Loucy (cell line): ENCODE measurements around the gene PGM2.
A peak's percentile ranks its signal among the peaks of the same experiment; 100 is the strongest.

Source experiments
- H2AFZ ChIP-seq: fragments of 200-600 bp; sonication (generic); 2 replicates; pipeline ENCODE4 v1.6.0; 2016; ENCODE audit warnings: antibody characterized with exemption, mild to moderate bottlenecking, low read length, moderate library complexity
- H3F3A ChIP-seq: fragments of 200-600 bp; 2 replicates; pipeline ENCODE4 v1.6.0; 2016; ENCODE audit warnings: antibody characterized with exemption, low read depth, mild to moderate bottlenecking
- H3K27me3 ChIP-seq: fragments of 200-600 bp; sonication (generic); 2 replicates; pipeline ENCODE4 v1.6.1; 2014; ENCODE audit warnings: low read length, mild to moderate bottlenecking; ENCODE audit not compliant: insufficient read depth, poor library complexity, severe bottlenecking
- H3K36me3 ChIP-seq: fragments of 200-600 bp; sonication (generic); 2 replicates; pipeline ENCODE4 v1.6.1; 2016; ENCODE audit warnings: low read length; ENCODE audit not compliant: insufficient read depth
- H3K4me1 ChIP-seq: fragments of 200-600 bp; sonication (generic); 2 replicates; pipeline ENCODE4 v1.5.1; 2014; ENCODE audit warnings: low read length, mild to moderate bottlenecking; ENCODE audit not compliant: insufficient read depth, poor library complexity, severe bottlenecking
- H3K4me2 ChIP-seq: fragments of 200-600 bp; sonication (generic); 2 replicates; pipeline ENCODE4 v1.6.0; 2014; ENCODE audit warnings: antibody characterized with exemption, low read length, low read depth, mild to moderate bottlenecking; ENCODE audit not compliant: poor library complexity, severe bottlenecking
- H3K4me3 ChIP-seq: fragments of 200-600 bp; sonication (generic); 2 replicates; pipeline ENCODE4 v1.5.1; 2014; ENCODE audit warnings: low read length, mild to moderate bottlenecking, mixed read lengths; ENCODE audit not compliant: poor library complexity, severe bottlenecking
- H3K79me2 ChIP-seq: fragments of 200-600 bp; sonication (generic); 2 replicates; pipeline ENCODE4 v1.6.1; 2014; ENCODE audit warnings: low read length; ENCODE audit not compliant: insufficient read depth
- H3K9ac ChIP-seq: fragments of 200-600 bp; sonication (generic); 2 replicates; pipeline ENCODE4 v1.6.0; 2014; ENCODE audit warnings: mild to moderate bottlenecking, low read depth, low read length, moderate library complexity; ENCODE audit not compliant: poor library complexity, severe bottlenecking
- H3K9me2 ChIP-seq: fragments of 200-600 bp; sonication (generic); replicated peaks from 2 replicates; pipeline ENCODE4 v1.6.1; 2016; ENCODE audit warnings: low read depth, low read length, mixed read lengths
- H3K9me3 ChIP-seq: fragments of 200-600 bp; sonication (generic); 2 replicates; pipeline ENCODE4 v1.6.1; 2014; ENCODE audit warnings: mild to moderate bottlenecking, antibody characterized with exemption, low read length, low read depth; ENCODE audit not compliant: insufficient read depth
- H4K20me1 ChIP-seq: fragments of 200-600 bp; sonication (generic); 2 replicates; pipeline ENCODE4 v1.6.0; 2014; ENCODE audit warnings: antibody characterized with exemption, low read length, mild to moderate bottlenecking; ENCODE audit not compliant: insufficient read depth, poor library complexity, severe bottlenecking
- CTCF ChIP-seq: fragments of 200-600 bp; sonication (generic); conservative IDR thresholded peaks from 2 replicates; pipeline ENCODE4 v1.5.1; 2014; ENCODE audit warnings: mild to moderate bottlenecking, antibody characterized with exemption, low read length
- EZH2phosphoT487 ChIP-seq: fragments of 200-600 bp; IDR thresholded peaks from 2 replicates; pipeline ENCODE4 v1.6.1; 2018; ENCODE audit warnings: antibody characterized with exemption, mild to moderate bottlenecking, moderate library complexity, borderline replicate concordance

PGM2 gene

GRCh38 chr4:37905533-37906169 lies 79.2 kb downstream of the PGM2 start:
- no peaks in the 10 kb centered on the region for H3K27me3 ChIP-seq
- no peak for TF ChIP-seq CTCF
- no peak for TF ChIP-seq EZH2phosphoT487
- no peak overlapping the region for H3K4me3 ChIP-seq

GRCh38 chr4:37908488-37909331 lies 82.2 kb downstream of the PGM2 start:
- H3K9me2 ChIP-seq = no peaks in the 10 kb centered on the region
- H3K79me2 ChIP-seq = peaks cover 63% of the 10 kb centered on the region
- H2AFZ ChIP-seq = no peak overlapping the region
- H3K27me3 ChIP-seq = no peaks in the 10 kb centered on the region
- peaks cover 5% of the 10 kb centered on the region; the same call in 1 of the 2 replicates for H3K36me3 ChIP-seq
- H3F3A ChIP-seq = no peaks in the 10 kb centered on the region
- H3K9ac ChIP-seq = no peak overlapping the region
- no peak overlapping the region for H3K4me3 ChIP-seq
- H3K4me1 ChIP-seq = peaks cover 22% of the 10 kb centered on the region
- no peaks in the 10 kb centered on the region for H4K20me1 ChIP-seq
- no peak overlapping the region for H3K4me2 ChIP-seq
- H3K9me3 ChIP-seq = no peaks in the 10 kb centered on the region
- TF ChIP-seq CTCF = no peak
- no peak for TF ChIP-seq EZH2phosphoT487

More at GRCh38 chr4:37905533-37906169, 79.2 kb downstream of the PGM2 start:
- Histone ChIP-seq H3K4me2 (peak overlapping the region; percentile 10), H3K9me2 (no peaks in the 10 kb centered on the region), H3K9ac (no peak overlapping the region), H3F3A (no peaks in the 10 kb centered on the region), H3K9me3 (no peaks in the 10 kb centered on the region), H3K4me1 (peaks cover 41% of the 10 kb centered on the region), H4K20me1 (no peaks in the 10 kb centered on the region), H3K36me3 (peaks cover 11% of the 10 kb centered on the region; the same call in 1 of the 2 replicates), H2AFZ (no peak overlapping the region), H3K79me2 (peaks cover 53% of the 10 kb centered on the region)

GRCh38 chr4:37909332-37910090 lies 83.0 kb downstream of the PGM2 start:
- Histone ChIP-seq H3K9me3 (no peaks in the 10 kb centered on the region), H3K27me3 (no peaks in the 10 kb centered on the region), H3K79me2 (peaks cover 63% of the 10 kb centered on the region), H3K4me2 (no peak overlapping the region), H2AFZ (no peak overlapping the region), H3K9ac (no peak overlapping the region), H3K36me3 (peaks cover 8% of the 10 kb centered on the region; the same call in 1 of the 2 replicates), H3F3A (no peaks in the 10 kb centered on the region), H4K20me1 (no peaks in the 10 kb centered on the region), H3K4me3 (no peak overlapping the region), H3K4me1 (peaks cover 16% of the 10 kb centered on the region), H3K9me2 (no peaks in the 10 kb centered on the region)
- no peak for TF ChIP-seq EZH2phosphoT487
- TF ChIP-seq CTCF = no peak
